ENCODE measurements around the gene FAM234A.

The FAM234A gene

DNA sequence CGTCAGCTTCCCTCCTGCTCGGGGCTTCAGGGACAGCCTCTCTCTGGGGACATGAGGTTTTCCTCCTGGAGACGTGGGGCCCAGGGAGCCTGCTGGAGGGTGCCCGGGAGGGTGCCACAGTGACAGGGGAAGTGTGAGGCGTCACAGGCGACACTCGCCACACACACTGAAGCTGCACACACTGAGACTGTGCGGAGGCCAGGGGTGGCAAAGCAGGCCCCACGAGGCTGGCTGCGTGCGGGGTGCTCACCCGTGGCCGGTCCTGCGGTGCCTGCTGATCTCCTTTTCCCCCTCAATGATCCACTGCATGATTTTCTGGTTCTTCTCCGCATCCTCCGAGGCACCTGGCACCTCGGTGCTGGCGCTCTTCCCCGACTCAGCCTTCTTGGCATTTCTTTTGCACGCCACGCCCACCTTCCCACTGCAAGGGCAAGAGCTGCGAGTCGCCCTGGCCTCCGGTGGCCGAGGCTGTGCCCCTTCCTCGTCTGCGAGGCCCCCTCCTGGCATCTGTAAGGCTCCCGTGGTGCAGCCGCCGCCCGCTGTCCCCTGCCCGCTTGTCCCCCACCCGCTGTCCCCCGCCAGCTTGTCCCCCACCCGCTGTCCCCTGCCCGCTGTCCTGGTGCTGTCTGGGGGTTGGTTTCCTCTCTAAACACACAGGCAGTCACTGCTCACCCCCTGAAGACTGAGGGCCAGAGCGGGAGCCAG lies 62.3 kb downstream of the FAM234A start:
- H3K9ac ChIP-seq (ENCODE audit: low read length), result no peak overlapping the region
- H3K36me3 ChIP-seq (ENCODE audit: insufficient read depth, low read length), result peaks cover 10% of the 10 kb centered on the region

DNA sequence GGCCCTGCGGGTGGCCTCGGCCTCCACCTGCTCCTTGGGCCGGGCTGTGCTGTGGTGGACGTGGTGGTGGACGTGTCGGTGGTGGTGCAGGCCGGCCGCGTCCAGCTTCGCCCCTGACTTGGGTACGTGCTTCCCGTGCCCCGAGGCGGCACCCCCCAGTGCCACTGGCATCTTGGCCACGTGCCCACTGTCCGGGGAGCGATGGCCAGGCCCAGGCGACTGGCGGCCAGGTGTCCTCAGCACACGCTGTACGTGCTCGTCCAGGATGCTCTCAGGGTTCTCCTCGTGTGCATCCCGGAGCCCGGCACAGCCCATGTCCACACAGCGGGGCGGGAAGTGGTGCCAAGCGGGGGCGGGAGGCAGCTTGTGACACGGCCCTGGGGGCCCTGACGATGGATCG lies 63.2 kb downstream of the FAM234A start:
- Histone ChIP-seq H3K36me3 (ENCODE audit: insufficient read depth, low read length) (peaks cover 7% of the 10 kb centered on the region), H3K9me3 (ENCODE audit: low read length) (no peaks in the 10 kb centered on the region), H3K4me3 (ENCODE audit: low read depth in 1 of 2, low read length in 2 of 2) (no peak overlapping the region), H3K27ac (ENCODE audit: low read depth, low read length) (no peak overlapping the region), H3K4me1 (ENCODE audit: insufficient read depth, low read length) (no peaks in the 10 kb centered on the region), H3K9ac (ENCODE audit: low read length) (no peak overlapping the region), H3K27me3 (ENCODE audit: control insufficient read depth in 1 of 2, insufficient read depth in 2 of 2, low read length in 2 of 2) (no peaks in the 10 kb centered on the region)

More for the DNA sequence above, 62.3 kb downstream of the FAM234A start:
- Histone ChIP-seq H3K9me3 (ENCODE audit: low read length) (no peaks in the 10 kb centered on the region), H3K27ac (ENCODE audit: low read depth, low read length) (no peak overlapping the region), H3K4me3 (ENCODE audit: low read depth in 1 of 2, low read length in 2 of 2) (no peak overlapping the region), H3K27me3 (ENCODE audit: control insufficient read depth in 1 of 2, insufficient read depth in 2 of 2, low read length in 2 of 2) (no peaks in the 10 kb centered on the region), H3K4me1 (ENCODE audit: insufficient read depth, low read length) (no peaks in the 10 kb centered on the region)

DNA sequence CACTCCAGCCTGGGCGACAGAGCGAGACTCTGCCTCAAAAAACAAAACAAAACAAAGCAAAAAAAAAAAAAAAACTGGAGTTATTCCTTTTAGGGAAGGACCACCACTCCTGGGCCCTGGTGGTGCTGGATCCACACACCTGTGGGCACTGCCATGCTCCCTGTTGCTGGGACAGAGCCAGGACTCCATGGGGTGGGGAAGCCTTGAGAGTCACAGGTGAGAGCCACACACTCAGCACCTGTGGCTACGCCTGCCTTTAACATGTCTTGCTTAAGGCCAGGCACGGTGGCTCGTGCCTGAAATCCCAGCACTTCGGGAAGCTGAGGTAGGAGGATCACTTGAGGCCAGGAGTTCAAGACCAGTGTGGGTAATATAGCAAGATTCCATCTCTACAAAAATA lies 66.6 kb downstream of the FAM234A start:
- Histone ChIP-seq H3K36me3 (ENCODE audit: insufficient read depth, low read length) (peaks cover 7% of the 10 kb centered on the region), H3K9ac (ENCODE audit: low read length) (no peak overlapping the region), H3K4me3 (ENCODE audit: low read depth in 1 of 2, low read length in 2 of 2) (no peak overlapping the region), H3K27me3 (ENCODE audit: control insufficient read depth in 1 of 2, insufficient read depth in 2 of 2, low read length in 2 of 2) (no peaks in the 10 kb centered on the region), H3K4me1 (ENCODE audit: insufficient read depth, low read length) (no peaks in the 10 kb centered on the region), H3K27ac (ENCODE audit: low read depth, low read length) (no peak overlapping the region), H3K9me3 (ENCODE audit: low read length) (no peaks in the 10 kb centered on the region)

DNA sequence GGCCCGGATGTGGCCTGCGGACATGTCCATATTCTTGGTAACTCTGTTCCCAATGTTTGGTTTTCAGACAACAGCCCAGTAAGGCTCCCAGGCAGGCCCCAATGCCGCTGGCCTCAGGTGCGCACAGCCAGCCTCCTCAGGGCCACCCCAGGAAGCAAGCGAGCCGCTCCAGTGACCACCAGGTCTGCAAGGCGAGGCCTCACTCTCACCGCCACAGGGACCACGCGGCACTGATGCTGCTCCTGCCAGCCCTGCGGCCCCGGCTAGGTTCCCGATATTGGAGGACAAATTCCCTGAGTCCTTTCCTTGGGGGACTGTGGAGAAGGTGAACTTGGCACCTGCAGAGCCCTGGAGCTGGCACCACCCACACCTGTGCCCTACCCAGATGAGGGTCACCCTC lies 67.3 kb downstream of the FAM234A start:
- no peaks in the 10 kb centered on the region for H3K27me3 ChIP-seq (ENCODE audit: control insufficient read depth in 1 of 2, insufficient read depth in 2 of 2, low read length in 2 of 2)
- no peaks in the 10 kb centered on the region for H3K4me1 ChIP-seq (ENCODE audit: insufficient read depth, low read length)
- H3K36me3 ChIP-seq (ENCODE audit: insufficient read depth, low read length), result peaks cover 3% of the 10 kb centered on the region
- no peaks in the 10 kb centered on the region for H3K9me3 ChIP-seq (ENCODE audit: low read length)
- no peak overlapping the region for H3K9ac ChIP-seq (ENCODE audit: low read length)
- no peak overlapping the region for H3K27ac ChIP-seq (ENCODE audit: low read depth, low read length)
- no peak overlapping the region for H3K4me3 ChIP-seq (ENCODE audit: low read depth in 1 of 2, low read length in 2 of 2)

DNA sequence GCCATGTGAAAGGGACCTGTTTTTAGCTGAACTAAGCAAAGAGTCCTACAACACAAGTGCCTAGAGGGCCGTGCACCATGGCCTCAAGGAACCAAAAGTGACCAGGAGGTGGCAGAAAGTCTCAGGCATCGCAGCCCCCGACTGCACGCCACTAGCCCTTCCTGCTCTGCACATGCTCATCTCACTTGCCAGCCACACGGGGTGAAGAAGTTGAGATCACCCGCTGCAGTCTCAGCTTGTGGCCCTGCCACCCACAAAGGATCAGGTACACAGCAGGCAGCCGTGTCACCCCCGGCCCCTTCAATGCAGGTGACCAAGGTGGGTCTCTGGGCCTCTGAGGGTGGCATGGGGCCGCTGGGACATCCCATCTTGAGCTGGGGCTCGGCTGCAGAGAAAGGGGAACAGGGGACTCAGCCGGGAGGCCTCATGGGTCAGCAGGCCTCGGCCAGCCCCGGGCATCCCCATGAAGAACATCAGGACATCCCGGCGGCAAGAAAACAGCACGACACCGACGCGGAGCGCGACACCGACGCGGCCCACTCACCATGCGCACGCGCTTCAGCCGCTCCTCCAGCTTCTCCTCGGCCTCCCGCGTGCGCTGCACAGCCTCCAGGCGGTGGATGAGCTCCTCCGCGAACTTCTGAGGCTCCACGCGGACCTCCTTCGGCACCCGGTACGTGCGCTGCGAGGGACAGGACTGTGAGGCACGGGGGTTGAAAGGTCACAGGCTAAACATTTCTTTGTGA lies 69.3 kb downstream of the FAM234A start:
- no peak overlapping the region for H3K27ac ChIP-seq (ENCODE audit: low read depth, low read length)
- no peaks in the 10 kb centered on the region for H3K27me3 ChIP-seq (ENCODE audit: control insufficient read depth in 1 of 2, insufficient read depth in 2 of 2, low read length in 2 of 2)
- no peaks in the 10 kb centered on the region for H3K4me1 ChIP-seq (ENCODE audit: insufficient read depth, low read length)
- H3K36me3 ChIP-seq (ENCODE audit: insufficient read depth, low read length), result peaks cover 8% of the 10 kb centered on the region
- H3K9ac ChIP-seq (ENCODE audit: low read length), result no peak overlapping the region
- no peaks in the 10 kb centered on the region for H3K9me3 ChIP-seq (ENCODE audit: low read length)
- H3K4me3 ChIP-seq (ENCODE audit: low read depth in 1 of 2, low read length in 2 of 2), result no peak overlapping the region

DNA sequence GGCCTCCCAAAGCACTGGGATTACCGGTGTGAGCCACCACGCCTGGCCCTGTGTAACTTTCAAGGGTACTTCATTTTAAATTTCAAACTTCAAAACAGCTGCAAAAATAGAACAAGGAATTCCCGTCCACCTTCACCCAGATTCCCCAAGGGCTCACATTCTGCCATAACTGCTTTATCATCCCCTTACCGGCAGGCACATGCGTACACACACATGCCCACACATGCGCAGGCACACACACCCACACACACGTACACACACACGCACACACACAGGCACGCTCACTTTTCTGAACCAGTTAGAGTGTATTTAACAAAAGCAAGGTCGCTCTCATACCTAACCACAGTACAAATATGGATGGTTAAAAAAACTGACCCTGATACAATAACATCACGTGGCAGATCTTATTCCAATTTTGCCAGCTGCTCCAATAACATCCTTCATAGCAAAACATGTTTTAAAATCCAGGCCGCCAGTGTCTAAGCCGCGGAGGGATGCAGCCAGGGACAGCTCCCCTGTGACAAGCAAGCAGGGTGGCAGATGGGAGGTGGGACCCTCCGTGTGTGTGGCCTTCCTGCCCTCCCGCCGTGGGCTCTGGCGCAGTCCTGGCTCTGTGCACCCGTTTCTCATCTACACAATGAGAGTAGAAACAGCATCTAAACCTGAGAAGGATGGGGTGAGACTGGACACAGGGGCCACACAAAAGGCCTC lies 71.5 kb downstream of the FAM234A start:
- Histone ChIP-seq H3K9me3 (ENCODE audit: low read length) (no peaks in the 10 kb centered on the region), H3K27ac (ENCODE audit: low read depth, low read length) (no peak overlapping the region), H3K36me3 (ENCODE audit: insufficient read depth, low read length) (peaks cover 16% of the 10 kb centered on the region), H3K27me3 (ENCODE audit: control insufficient read depth in 1 of 2, insufficient read depth in 2 of 2, low read length in 2 of 2) (no peaks in the 10 kb centered on the region), H3K9ac (ENCODE audit: low read length) (no peak overlapping the region), H3K4me3 (ENCODE audit: low read depth in 1 of 2, low read length in 2 of 2) (no peak overlapping the region), H3K4me1 (ENCODE audit: insufficient read depth, low read length) (no peaks in the 10 kb centered on the region)

DNA sequence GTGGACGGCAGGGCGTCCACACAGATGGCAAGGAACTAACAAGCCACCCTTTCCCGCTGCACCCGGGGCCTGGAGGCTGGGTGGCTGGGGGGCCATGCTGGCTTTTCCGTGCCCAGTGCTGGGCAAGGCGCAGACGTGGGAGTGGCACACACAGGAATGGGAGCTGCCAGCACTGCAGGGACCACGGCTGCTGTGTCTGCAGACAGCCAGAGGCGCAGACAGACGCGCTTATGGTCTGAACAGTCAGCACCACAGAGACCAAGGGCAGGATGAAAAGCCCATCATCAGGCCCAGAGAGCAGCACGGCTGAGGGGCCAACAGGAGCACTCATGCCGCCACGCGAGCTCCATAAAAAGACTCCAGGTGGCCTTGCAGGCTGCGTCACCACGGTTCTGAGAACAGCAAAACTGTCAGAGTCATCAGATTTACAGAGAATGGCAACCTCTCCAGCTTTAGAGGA lies 72.3 kb downstream of the FAM234A start:
- H3K9ac ChIP-seq (ENCODE audit: low read length), result no peak overlapping the region
- H3K27me3 ChIP-seq (ENCODE audit: control insufficient read depth in 1 of 2, insufficient read depth in 2 of 2, low read length in 2 of 2), result no peaks in the 10 kb centered on the region
- H3K9me3 ChIP-seq (ENCODE audit: low read length), result no peaks in the 10 kb centered on the region
- no peak overlapping the region for H3K27ac ChIP-seq (ENCODE audit: low read depth, low read length)
- no peaks in the 10 kb centered on the region for H3K4me1 ChIP-seq (ENCODE audit: insufficient read depth, low read length)
- H3K36me3 ChIP-seq (ENCODE audit: insufficient read depth, low read length), result peaks cover 20% of the 10 kb centered on the region
- H3K4me3 ChIP-seq (ENCODE audit: low read depth in 1 of 2, low read length in 2 of 2), result no peak overlapping the region

DNA sequence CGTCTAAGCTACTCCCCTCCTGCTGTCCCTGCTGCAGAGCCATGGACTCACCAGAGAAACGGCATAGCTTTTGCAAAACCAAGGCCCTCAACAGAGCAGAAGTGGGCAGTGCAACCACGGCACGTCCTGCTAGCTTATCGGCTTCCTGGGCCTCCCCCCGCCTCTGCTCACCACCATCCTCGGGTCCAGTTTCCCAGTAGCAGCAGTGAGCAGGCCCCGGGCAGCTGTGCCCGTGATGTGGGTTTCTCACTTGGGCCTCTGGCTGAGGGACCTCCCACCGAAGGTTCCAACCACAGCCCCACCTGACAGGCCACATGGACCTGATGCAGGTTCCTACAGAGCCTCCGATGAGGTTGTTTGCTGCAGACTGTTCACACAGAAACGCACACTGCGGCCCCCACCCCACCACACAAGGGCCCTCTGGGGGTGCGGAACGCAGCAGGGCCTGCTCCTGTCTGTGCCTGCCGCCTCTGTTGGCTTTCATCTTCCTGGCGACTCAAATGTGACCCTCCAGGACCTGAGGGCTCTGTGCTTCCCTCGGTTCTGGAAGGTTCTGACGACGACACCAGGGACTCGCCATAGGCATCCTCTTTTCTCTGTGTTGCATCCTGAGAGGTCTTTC lies 73.2 kb downstream of the FAM234A start:
- no peak overlapping the region for H3K9ac ChIP-seq (ENCODE audit: low read length)
- H3K36me3 ChIP-seq (ENCODE audit: insufficient read depth, low read length), result peaks cover 27% of the 10 kb centered on the region
- H3K4me3 ChIP-seq (ENCODE audit: low read depth in 1 of 2, low read length in 2 of 2), result no peak overlapping the region
- H3K4me1 ChIP-seq (ENCODE audit: insufficient read depth, low read length), result no peaks in the 10 kb centered on the region
- H3K27ac ChIP-seq (ENCODE audit: low read depth, low read length), result no peak overlapping the region
- H3K9me3 ChIP-seq (ENCODE audit: low read length), result no peaks in the 10 kb centered on the region
- no peaks in the 10 kb centered on the region for H3K27me3 ChIP-seq (ENCODE audit: control insufficient read depth in 1 of 2, insufficient read depth in 2 of 2, low read length in 2 of 2)

DNA sequence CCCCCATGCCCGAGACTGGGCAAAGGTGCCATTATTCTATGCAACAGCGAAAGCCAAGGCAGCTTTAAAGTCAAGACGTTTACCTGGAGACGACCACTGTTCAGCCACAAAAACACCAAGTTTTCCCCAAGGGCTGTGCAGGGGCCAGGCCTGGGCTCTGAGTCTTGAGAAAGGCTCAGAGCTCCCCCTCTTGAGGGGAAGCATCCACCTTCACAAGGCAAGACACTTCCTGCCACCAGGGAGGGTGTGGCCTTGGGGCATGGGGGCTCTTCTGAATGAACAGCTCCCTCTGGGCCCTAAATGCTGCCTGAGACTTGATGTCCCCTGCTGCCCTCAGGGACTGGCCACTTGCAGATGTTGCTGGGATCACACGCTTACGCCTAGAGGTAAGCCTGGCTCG lies 74.9 kb downstream of the FAM234A start:
- H3K27me3 ChIP-seq (ENCODE audit: control insufficient read depth in 1 of 2, insufficient read depth in 2 of 2, low read length in 2 of 2), result no peaks in the 10 kb centered on the region
- H3K4me1 ChIP-seq (ENCODE audit: insufficient read depth, low read length), result no peaks in the 10 kb centered on the region
- H3K36me3 ChIP-seq (ENCODE audit: insufficient read depth, low read length), result peaks cover 40% of the 10 kb centered on the region
- no peaks in the 10 kb centered on the region for H3K9me3 ChIP-seq (ENCODE audit: low read length)
- no peak overlapping the region for H3K27ac ChIP-seq (ENCODE audit: low read depth, low read length)
- H3K9ac ChIP-seq (ENCODE audit: low read length), result no peak overlapping the region
- no peak overlapping the region for H3K4me3 ChIP-seq (ENCODE audit: low read depth in 1 of 2, low read length in 2 of 2)

DNA sequence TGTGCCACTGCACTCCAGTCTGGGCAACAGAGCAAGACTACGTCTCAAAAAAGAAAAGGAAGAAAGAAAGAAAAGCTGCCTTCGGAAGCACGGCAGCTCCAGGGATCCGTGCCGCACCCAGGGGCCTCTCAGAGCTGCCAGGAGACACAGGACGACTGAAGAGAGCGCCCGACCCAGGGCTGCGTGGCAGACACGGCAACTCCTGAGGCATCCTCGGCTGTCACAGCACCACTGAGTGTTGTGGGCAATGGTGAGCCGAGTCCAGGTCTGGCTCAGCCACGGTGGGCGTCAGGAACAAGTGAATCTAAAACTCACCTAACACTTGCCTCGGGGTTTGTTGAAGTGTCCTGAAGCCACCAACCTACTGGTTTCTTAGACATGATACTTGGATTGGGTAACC lies 77.1 kb downstream of the FAM234A start:
- peaks cover 39% of the 10 kb centered on the region for H3K36me3 ChIP-seq (ENCODE audit: insufficient read depth, low read length)
- no peaks in the 10 kb centered on the region for H3K4me1 ChIP-seq (ENCODE audit: insufficient read depth, low read length)
- no peaks in the 10 kb centered on the region for H3K9me3 ChIP-seq (ENCODE audit: low read length)
- no peaks in the 10 kb centered on the region for H3K27me3 ChIP-seq (ENCODE audit: control insufficient read depth in 1 of 2, insufficient read depth in 2 of 2, low read length in 2 of 2)
- H3K9ac ChIP-seq (ENCODE audit: low read length), result no peak overlapping the region
- H3K27ac ChIP-seq (ENCODE audit: low read depth, low read length), result no peak overlapping the region
- no peak overlapping the region for H3K4me3 ChIP-seq (ENCODE audit: low read depth in 1 of 2, low read length in 2 of 2)

DNA sequence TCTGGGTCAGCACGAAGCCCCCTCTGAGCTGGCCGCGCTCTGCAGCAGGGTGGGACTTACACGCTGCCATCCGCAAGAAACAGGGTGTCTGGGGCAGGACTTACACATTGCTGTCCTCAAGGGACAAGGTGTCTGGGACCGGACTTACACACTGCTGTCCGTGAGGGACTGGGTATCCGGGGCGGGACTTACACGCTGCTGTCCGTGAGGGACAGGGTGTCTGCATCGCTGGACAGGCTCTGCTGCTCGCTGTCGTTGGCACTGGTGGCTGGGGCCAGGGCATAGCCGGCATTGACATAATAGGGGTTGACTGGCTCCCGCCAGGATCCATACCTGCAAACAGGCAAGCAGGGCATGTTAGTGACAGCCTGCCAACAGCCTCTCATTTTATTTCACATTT lies 79.7 kb downstream of the FAM234A start:
- Histone ChIP-seq H3K4me3 (ENCODE audit: low read depth in 1 of 2, low read length in 2 of 2) (no peak overlapping the region), H3K27me3 (ENCODE audit: control insufficient read depth in 1 of 2, insufficient read depth in 2 of 2, low read length in 2 of 2) (no peaks in the 10 kb centered on the region), H3K9ac (ENCODE audit: low read length) (no peak overlapping the region), H3K9me3 (ENCODE audit: low read length) (no peaks in the 10 kb centered on the region), H3K4me1 (ENCODE audit: insufficient read depth, low read length) (no peaks in the 10 kb centered on the region), H3K27ac (ENCODE audit: low read depth, low read length) (no peak overlapping the region), H3K36me3 (ENCODE audit: insufficient read depth, low read length) (peaks cover 31% of the 10 kb centered on the region)
